ENCODE data around the gene GPR84.

The GPR84 gene

DNA sequence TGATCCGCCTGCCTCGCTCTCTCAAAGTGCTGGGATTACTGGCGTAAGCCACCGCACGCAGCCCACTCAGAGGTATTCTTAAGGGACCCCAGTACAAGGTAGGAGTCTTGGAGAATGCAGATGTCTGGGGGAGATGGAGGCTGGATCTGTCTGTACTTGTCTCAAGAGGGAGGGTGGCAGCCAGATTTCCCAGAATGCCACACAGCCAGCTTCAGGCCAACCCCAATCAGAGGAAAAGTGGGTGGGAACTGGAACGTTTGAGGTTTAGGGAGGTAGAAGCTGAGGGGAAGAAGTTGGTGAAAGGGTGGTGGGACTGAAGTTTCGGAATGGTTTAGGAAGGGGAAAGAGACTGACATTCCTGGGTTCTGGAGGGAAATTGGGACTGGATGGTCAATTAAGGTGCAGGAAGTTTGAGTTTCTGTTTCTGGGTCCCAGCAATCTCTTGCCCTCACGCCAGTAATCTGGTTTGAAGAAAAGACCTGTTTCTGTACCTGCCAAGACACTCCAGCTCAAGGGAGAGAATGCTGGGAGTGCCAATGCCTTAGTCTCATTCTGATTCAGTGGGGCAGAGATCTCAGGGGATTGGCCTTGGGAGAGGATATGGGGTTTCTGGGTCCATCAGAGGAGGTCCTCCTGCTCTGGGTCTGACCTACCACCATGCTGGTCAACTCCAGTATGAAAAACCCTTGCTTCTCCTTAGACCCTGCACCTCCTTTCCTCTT, 28.4 kb upstream of the GPR84 start:
- DNase-seq (ENCODE audit: low read depth in 2 of 2), result no peak

DNA sequence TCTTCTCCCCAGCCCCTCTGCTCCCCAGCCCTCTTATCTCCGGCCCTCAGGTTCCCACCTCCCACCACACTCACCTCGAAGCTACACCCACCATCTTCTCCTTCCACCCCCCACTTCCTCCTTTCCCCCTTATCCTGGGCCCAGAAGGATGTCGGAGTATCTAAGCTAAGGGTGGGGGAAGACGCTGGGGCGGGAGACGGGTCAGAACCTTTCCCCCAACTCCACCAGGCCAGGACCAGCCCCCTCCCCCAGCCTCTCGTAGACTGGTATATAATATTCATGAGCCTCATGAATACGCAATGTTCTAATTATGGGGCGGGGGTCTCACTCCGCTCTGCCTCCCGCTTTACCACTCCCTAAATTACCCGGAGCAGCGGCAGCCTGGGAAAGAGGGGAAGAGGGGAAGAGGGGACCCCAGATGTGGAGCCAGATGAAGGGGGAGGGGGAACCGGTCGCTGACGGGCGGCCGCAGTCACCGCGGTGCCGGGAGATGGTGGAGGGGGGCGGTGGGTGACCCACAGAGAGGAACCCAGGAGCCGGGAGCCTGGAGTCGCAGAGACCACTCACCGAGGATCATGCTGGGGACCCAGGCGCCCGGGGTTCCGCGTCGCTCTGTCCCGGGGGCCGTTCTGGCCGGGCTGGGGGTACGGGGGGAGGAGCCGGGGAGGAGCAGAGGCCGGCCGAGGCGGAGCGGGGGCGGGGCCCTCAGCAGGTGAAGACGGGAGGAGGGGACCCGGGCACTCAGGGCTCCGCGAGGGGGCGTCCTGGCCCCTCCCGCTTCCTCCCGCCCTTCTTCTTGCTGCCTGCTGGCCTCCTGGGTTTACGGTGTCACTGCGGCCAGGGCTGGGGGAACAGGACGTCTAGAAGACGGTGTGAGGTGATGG, 26.6 kb upstream of the GPR84 start:
- DNase-seq (ENCODE audit: low read depth in 2 of 2), result peak; percentile 59 to 64

DNA sequence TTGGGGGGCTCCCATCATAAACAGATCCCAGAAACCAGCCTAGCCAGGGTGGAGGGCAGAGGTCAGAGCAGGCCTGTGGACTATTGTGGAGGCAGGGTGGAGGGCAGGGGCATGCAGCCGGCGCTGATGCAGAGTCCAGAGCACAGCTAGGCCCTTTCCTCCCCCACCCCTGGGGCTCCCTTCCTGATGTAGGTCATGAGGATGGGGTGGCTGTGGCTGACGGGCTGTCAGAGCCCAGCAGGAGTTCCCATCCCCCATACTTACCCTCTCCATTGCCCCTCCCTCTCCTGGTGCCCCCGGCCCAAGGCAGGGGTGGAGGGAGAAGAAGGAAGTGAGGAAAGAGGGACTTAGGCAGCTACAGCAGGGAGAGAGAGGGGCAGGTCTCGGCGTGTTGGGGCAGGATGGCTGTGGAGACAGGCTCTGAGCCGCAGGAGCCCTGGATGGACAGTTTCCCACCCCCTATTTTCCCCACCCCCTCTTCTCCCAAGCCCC, 25.9 kb upstream of the GPR84 start:
- no peak for DNase-seq (ENCODE audit: low read depth in 2 of 2)

DNA sequence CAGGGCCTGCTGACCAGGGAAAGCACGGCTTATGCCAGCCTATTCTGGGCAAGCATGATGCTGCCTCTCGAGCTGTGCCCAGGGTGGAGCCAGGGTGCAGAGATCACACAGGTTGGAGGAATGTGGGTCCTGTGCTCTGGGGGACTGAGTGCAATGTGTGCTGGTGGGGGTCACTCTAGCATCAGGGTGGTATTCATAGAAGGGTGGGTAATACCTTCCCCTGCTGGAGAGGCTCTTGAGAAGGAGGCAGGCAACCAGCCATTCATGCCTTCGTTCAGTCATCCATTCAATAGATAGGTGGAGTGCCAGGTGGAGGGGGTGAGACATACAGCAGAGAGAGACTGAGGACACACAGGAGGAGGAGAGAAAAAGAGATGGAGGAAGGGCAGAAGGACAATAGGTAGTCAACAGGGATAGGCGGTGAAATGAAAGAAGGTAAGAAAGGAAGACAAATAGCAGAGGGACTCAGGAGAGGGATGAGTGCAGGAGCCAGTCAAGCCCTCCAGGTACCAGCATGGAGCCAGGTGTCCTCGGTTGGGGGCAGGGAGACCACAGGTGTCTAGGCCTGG, 25.4 kb upstream of the GPR84 start:
- no peak for DNase-seq (ENCODE audit: low read depth in 2 of 2)

DNA sequence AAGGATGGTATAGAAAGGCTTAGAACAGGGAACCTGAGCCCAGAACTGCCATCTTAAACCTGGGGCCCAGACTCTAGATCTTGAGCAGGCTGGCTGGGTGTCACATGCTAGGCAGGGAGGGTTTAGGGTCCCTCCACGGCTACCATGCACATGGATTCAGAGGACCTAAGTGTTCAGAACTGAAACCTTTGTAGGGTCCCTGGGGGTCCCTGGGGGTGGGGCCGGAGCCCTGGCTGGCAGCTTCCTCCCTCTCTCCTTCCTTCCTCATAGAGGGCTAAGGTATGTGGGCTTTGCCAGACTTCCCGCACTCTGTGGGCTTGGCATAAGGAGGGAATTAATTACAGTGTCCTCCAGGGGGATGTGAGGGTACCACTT, 24.8 kb upstream of the GPR84 start:
- DNase-seq (ENCODE audit: low read depth in 2 of 2), result no peak

DNA sequence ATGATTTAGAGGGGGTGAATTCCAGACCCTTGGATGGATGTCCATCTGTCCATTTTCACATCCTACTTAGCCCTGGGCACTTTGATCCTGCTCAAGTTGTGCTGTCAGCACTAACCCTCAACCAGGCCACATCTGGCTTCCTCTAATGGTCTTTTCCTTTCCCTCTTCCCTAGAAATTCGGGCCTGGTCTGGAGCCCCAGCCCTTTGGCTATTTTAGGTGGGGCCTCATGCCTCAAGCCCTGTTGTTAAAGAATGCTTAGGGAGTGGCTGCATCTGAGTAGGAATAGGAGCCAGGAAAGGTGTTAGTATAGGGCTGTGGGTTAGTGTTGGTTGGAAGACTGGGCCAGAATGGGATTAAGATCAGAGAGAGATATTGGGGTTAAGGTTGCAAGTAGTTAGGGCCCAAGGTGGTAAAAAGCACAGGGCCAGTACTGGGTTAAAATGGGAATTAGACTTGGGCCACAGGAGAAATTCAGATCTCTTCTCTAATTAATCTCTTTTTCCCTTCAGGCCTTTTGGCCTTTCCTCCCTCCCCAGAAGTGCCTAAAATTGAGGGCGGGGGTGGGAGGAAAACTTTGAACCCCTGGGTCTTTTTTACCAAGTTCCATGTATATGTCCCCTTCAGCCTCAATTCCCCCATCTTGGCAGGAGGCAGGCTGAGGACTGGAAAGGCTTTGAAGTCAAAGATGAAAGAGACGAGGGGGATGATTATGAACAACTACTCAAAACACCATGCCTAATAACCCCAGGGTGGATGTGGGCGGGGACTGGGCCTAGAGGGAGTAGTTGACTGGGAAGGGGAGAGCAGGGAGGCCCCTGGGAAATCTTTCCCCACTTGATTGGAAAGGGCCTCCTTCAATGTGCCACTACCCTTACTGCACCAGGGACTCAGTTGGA, 24.2 kb upstream of the GPR84 start:
- no peak for DNase-seq (ENCODE audit: low read depth in 2 of 2)

DNA sequence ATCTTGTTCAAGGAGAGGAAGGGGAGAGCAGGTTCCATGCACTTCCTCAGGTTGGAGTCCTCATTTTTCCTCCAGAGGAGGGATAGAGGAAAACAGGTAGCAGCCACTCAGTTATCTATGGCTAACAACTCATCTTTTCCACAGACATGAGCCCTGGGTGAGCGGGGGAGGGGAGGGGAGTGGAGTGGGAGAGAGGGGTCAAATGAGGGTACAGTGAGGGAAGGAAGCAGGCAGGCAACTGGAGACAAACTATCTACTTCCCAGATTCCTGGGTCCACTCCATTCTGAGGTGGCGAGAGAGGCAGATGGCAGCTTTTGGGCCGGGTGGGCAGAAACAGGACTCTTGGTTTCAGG, 22.8 kb upstream of the GPR84 start:
- no peak for DNase-seq (ENCODE audit: low read depth in 2 of 2)

DNA sequence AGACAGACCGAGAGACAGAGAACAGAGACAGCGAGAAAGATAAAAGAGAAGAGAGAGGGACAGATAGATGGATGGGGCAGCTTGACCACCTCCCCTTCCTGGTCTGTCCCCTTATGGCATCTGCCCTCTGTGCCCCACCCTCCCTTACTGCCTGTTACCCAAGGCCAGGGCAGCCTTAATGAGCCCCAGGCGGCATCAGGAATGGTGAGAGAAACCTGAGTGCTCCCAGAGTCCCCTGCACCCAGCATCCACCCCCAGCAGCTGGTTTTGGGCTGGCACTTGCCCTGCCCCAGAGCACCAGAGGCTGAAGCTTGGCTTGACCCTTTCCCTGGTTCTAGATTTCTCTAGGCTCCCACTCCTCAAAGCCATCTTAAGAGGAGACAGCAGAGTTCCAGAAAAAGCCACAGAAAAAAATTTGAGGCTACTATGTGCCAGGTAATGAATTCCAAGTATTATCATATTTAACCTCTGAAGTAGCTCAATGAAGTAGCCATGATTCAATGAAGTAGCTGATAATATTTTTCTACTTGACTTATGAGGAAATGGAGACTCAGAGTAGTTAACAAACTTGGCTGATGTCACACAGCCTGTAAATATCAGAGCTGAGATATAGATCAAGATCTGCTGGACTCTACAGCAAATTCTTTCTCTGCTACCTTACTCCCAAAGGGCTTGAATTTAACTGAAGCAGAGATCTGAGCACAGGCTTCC, 22.3 kb upstream of the GPR84 start:
- DNase-seq (ENCODE audit: low read depth in 2 of 2), result no peak

DNA sequence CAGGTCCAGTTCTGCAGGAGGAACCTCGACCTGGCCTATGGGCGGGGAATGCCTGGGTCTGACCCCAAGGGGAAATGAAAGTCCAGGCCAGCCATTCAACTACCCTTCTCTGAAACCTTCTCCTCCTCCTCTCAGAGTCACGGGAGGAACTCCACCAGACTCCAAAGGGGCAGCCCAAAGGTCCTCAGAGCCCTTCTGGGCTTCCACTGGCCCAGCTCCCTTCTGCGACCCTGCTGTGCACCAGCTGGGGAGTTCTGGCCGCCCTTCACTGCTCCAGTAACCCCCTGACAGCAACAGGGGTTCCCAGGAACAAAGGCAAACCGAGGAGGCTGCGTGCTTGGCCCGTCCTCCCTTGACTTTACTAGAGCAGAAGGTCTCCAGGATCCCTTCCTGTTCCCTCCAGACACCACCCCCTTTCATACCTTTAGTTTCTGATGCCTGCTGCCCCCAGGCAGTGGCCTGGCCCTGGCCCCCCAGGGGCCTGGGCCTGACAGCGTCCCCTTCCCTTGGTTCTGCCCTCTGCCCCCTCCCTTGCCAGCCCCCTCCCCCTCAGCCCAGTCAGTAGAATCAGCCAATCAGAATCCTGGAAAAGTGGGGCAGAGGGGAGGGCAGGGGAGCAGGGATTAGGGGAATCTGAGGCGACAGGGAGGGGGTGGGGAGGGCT, 21.1 kb upstream of the GPR84 start:
- no peak for DNase-seq (ENCODE audit: low read depth in 2 of 2)

DNA sequence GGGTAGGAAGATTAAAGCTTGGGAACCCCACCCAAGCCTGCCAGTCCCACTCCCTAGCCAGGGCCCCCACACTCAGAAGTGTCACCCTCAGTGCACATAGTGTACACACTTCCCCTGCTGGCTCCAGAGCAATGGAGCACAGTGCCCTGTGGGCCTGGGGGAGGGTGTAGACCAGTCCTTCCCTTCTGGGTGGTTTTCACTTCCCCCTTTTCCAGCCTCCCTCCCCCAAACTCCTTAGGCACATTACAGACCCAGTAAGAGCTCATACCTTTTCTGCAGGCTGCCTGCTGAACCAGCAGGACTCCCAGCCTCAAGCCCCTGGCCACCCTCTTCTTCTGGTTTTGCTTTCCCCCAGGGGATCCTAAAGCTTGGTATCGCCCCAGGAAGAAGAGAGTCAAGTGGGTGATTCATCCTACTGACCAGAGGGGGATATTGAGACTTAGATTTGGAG, 20.3 kb upstream of the GPR84 start, which contains the start of gene ZNF385A:
ZNF385A (minus strand) TSS at position 143 of the 451 bp plus-strand sequence. CDS start 219 bp downstream, outside the sequence.
- no peak for DNase-seq (ENCODE audit: low read depth in 2 of 2)

DNA sequence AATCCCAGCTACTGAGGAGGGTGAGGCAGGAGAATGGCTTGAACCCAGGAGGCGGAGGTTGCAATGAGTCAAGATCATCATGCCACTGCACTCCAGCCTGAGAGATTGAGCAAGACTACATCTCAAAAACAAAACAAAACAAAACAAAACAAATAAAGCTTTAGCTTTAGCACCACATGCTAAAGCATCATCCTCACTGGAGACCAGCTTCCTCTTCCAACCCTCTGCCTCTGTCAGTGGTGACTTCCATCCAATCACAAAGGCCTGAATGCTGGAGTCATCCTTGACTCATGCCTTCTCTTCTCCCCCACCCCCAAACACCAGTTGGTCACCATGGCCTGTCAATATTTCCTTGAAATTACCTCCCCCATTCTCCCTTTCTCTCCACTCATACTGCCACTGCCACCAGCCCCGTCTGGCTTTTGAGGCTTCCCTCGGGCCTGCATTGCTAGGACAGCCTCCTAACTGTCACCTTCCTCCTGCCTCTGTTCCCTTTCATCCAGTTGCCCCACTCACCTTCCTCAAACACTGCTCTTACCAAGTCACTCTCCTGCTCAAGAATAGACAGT, 18.8 kb upstream of the GPR84 start:
- no peak for DNase-seq (ENCODE audit: low read depth in 2 of 2)

DNA sequence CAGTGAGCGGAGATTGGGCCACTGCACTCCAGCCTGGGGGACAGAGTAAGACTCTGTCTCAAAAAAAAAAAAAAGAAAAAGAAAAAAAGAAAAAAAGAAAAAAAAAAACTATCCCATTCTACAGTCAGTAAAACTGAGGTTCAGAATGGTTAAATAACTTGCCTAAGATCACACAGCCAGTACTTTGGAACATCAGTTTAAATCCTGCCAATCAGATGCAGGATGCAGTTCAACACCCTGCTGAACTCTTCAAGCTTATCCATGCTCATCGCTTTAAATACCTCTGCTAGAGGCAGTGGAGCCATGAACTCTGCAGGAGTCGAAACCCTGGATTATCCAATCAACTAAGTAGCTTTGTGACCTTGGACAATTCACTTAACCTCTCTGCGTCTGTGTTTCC, 16.9 kb upstream of the GPR84 start:
- DNase-seq (ENCODE audit: low read depth in 2 of 2), result no peak

DNA sequence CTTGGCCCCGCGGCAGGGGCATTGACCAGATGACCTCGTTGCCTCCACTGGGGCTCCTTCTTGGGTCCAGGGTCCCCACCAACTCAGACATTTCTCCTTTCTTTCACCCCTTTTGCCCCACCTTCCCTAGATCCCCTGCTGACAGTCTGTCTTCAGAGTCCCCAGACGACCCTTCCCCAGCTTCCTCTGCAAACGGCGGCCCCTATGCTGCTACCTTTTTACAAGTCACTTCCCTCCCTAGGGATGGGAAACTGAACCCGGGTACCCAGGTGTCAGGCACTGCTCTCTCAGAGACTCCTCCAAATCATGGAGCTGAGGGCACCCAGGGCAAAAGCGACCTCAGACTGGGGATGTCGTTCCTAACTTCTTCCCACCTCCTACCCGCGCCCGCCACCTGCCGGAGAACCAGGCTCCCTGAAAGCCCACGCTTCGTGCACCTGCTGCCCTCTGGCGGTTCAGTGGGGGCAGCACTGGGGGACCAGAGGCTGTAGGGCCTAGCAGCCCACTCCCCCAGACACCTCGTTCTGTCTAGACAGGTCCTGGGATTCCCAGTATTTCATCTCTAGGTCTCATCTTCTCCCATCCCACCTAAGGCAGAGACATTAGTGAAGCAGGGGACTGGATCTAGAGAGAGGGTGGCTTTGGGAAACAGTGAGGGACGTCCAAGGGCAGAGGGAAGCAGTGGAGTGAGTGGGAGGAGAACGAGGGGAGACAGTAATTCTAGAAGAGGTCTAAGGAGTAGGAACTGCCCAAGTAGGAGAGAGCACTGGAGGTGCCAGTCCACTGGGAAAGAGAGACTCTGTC, 15.3 kb upstream of the GPR84 start:
- DNase-seq (ENCODE audit: low read depth in 2 of 2), result peak; percentile 89 to 90

DNA sequence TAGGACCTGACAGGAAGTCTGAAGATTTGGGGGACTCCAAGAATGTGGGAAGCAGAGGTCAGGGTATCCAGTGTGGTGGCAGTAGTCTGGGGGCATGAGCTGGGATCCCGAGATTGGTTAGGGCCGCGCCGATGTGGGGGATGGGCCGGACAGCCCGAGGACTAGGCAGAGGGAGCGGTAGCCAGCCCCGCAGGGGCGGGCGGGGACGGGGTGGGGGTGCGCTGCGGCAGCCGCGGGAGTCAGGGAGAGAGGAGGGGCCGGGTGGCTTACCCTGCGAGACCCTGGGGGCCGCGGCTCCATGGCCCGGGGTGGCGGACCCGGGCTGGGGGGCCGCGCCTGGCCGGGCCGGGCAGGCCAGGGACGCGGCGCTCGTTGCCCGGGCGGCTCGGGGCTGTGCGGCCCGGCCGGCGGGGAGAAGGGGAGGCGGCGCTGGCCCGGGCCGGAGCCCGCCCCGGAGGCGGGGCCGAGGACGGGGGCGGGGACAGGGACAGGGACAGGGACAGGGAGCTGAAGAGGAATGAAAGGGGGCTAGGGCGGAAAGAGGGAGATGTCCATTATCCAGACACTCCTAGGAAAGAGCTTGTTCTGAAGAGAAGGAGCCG, 14.6 kb upstream of the GPR84 start:
- no peak for DNase-seq (ENCODE audit: low read depth in 2 of 2)

DNA sequence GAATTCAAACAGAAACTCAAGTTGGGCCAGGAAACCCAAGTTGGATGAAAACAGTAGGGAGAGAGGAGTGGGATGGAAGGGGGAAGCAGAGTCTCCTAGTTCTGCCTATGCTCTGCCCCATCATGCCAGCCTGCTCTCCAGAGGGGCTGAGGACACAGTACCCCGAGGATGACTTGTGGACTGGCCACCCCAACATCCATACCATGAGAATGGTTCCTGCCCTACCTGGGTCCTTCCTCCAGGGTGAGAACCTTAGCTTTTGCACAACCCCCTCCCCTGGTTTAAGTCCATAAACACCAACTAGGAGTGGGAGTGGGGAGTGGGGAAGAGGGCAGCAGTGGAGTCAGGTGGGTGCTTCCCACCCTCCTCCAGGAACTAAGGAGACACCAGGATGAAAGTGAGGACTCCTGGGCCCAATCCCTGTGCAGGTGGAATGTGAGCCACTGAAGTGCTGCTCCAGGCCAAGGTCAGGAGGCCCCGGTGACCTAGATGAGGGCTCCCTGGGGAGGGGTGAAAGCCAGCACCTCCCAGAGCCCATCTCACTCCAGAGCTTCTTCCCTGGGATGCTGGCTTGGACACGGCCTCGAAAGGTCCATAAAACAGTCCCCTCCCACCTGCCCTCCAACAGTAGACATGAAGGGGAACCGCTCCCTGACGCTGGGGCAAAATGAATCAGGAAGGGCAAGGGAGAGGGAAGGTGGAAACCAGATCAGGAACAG, 13.7 kb upstream of the GPR84 start:
- no peak for DNase-seq (ENCODE audit: low read depth in 2 of 2)

DNA sequence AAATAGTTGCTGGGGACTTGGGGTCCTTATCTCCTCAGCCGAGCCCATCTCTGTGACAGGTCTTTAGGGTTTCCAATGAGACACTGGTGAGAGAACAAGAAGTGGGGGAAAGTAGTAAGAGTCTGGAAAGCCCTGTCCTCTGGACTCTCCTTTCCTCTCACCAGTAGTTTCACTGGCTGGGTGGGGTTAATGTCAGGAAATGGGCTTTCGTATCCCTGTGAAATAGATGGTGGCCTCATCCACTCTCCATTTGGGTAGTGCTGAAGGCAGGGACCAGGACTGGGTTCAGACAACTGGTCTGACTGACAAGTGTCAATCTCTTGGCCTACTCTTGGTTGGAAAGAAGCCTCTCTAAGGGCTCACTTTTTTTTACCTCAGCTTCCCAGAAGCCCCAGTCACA, 12.7 kb upstream of the GPR84 start:
- no peak for DNase-seq (ENCODE audit: low read depth in 2 of 2)

DNA sequence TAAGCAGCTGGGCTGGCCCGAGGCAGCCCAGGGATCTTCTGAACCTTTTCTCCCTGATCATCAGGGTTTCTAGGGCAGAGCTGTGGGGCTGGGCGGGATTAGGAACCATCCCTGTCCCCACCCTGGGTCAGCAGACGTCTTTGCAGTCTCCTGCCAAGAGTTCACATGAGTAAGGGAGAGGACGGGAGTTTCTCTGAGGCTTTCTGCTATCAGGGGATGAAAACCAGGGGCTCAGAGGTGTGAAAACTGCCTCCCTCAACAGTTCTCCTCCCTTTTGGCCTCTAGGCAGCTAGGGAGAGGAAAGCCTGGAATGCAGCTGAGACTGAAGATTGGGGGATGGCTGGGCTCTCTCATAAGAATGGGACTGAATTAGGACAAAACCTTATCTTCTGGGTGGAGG, 12.3 kb upstream of the GPR84 start:
- no peak for DNase-seq (ENCODE audit: low read depth in 2 of 2)

DNA sequence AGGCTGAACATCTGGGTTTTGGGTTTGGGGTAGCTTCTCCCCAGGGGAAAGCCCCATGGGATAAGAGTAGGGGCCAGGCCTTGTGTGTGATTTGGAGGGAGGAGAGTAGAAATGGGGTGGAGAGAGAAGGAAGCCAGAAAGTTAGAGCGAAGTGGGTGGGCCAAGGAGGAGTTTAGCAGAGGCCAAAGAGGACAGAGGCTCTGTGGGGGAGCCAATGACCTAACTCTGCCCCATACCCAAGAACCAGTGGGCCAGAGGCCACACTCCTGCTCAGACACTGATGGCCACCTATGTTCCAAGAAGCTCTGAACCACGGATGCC, 10.9 kb upstream of the GPR84 start:
- DNase-seq (ENCODE audit: low read depth in 2 of 2), result no peak

Measured in stimulated activated CD4-positive, alpha-beta T cell treated with anti-CD3 and anti-CD28 coated beads, Interleukin-1b, Interleukin-23, amount 100 ng/mL, for 4 hours (primary cell).